ENCODE measurements around the gene GALNT12. TPM values are rescaled to one million over a fixed set of nuclear protein-coding genes. Genes with fewer than 3 reads are reported as not detected.
A peak's percentile ranks its signal among the peaks of the same experiment; 100 is the strongest.

GALNT12 gene
- total RNA-seq, 1 donor from 2014 or later, result 46.5 TPM

GRCh38 chr9:98778251-98778650 lies 29.2 kb upstream of the GALNT12 start:
- H4K20me1 ChIP-seq (ENCODE audit: low read depth), result peaks cover 4% of the 10 kb centered on the region
- H3K79me2 ChIP-seq (ENCODE audit: low read depth), result no peaks in the 10 kb centered on the region
- H3K36me3 ChIP-seq, result no peaks in the 10 kb centered on the region
- H3F3A ChIP-seq (ENCODE audit: low read depth), result peaks cover 4% of the 10 kb centered on the region
- H3K4me3 ChIP-seq, result no peak overlapping the region
- H3K9me3 Mint-ChIP-seq, result no peaks in the 10 kb centered on the region
- H2AFZ ChIP-seq (replicated peaks), result no peak overlapping the region
- H3K27ac ChIP-seq, result no peak overlapping the region
- TF ChIP-seq EZH2phosphoT487 (IDR thresholded peaks at IDR 0.05) (no peak), EZH2 (IDR thresholded peaks at IDR 0.05) (no peak), CTCF (IDR thresholded peaks at IDR 0.05) (no peak)
- H3K27ac Mint-ChIP-seq, result peak overlapping the region; percentile 25
- H3K9me3 ChIP-seq (ENCODE audit: low read depth), result no peaks in the 10 kb centered on the region
- H3K36me3 Mint-ChIP-seq, result peaks cover 18% of the 10 kb centered on the region
- no peak overlapping the region for H3K9ac ChIP-seq
- peaks cover 11% of the 10 kb centered on the region for H3K4me1 Mint-ChIP-seq
- H3K4me2 ChIP-seq, result no peak overlapping the region
- no peak for DNase-seq (ENCODE audit: low spot score)
- no peaks in the 10 kb centered on the region for H3K27me3 ChIP-seq
- no peak overlapping the region for H3K4me3 Mint-ChIP-seq
- no peaks in the 10 kb centered on the region for H3K27me3 Mint-ChIP-seq (ENCODE audit: insufficient read depth, low read depth)
- H3K4me1 ChIP-seq, result no peaks in the 10 kb centered on the region

DNA sequence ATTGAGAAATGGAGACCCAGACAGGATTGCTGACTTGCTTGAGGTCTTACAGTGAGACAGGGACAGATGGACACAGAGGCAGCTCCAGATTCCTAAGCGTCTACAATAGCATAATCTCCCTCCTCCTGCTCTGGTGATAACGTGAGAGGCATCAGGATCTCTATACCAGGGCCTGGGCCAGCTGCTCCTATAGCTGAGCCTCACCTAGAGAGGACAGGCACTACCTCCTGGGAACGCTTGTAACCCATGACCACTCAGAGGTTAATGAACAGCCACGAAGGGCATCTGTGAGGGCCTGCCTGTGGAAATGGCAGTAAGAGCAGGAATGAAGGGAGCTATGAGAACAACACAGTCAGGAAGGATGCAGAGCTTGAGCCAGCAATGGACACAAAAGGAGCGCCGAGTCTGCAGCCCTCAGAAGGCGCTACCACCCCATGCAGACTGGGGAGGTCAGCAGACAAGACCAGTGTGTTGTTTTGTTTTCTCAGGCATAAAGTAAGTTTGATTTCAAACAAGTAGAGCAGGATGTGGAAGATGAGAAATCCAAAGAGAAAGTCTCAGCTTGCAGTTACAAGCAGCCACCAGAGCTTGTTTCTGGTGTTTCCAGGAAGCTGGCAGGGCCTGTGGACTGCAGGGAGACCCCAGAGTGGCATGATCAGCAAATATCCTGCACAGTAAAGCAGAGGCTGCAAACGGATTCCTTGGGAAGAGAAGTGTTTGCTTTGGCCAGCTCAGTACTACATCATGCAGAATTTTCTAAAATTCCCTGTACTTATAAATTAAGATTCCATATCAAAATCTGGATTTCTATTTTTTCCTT lies 28.5 kb upstream of the GALNT12 start:
- H3K4me3 ChIP-seq, result no peak overlapping the region
- no peak for TF ChIP-seq EZH2 (IDR thresholded peaks at IDR 0.05)
- no peak for TF ChIP-seq CTCF (IDR thresholded peaks at IDR 0.05)
- TF ChIP-seq EZH2phosphoT487 (IDR thresholded peaks at IDR 0.05), result no peak
- Mint-ChIP-seq H3K9me3 (no peaks in the 10 kb centered on the region), H3K27me3 (ENCODE audit: insufficient read depth, low read depth) (no peaks in the 10 kb centered on the region), H3K27ac (no peak overlapping the region), H3K4me1 (peaks cover 11% of the 10 kb centered on the region), H3K36me3 (peaks cover 17% of the 10 kb centered on the region), H3K4me3 (no peak overlapping the region)
- DNase-seq (ENCODE audit: low spot score), result no peak
- H3F3A ChIP-seq (ENCODE audit: low read depth), result peaks cover 4% of the 10 kb centered on the region
- H2AFZ ChIP-seq (replicated peaks), result no peak overlapping the region
- H3K9ac ChIP-seq, result no peak overlapping the region
- H3K9me3 ChIP-seq (ENCODE audit: low read depth), result no peaks in the 10 kb centered on the region
- H3K27me3 ChIP-seq, result no peaks in the 10 kb centered on the region
- H3K36me3 ChIP-seq, result no peaks in the 10 kb centered on the region
- H3K27ac ChIP-seq, result peak overlapping the region; percentile 37
- no peaks in the 10 kb centered on the region for H3K4me1 ChIP-seq
- H3K79me2 ChIP-seq (ENCODE audit: low read depth), result no peaks in the 10 kb centered on the region
- H3K4me2 ChIP-seq, result no peak overlapping the region
- peaks cover 4% of the 10 kb centered on the region for H4K20me1 ChIP-seq (ENCODE audit: low read depth)

DNA sequence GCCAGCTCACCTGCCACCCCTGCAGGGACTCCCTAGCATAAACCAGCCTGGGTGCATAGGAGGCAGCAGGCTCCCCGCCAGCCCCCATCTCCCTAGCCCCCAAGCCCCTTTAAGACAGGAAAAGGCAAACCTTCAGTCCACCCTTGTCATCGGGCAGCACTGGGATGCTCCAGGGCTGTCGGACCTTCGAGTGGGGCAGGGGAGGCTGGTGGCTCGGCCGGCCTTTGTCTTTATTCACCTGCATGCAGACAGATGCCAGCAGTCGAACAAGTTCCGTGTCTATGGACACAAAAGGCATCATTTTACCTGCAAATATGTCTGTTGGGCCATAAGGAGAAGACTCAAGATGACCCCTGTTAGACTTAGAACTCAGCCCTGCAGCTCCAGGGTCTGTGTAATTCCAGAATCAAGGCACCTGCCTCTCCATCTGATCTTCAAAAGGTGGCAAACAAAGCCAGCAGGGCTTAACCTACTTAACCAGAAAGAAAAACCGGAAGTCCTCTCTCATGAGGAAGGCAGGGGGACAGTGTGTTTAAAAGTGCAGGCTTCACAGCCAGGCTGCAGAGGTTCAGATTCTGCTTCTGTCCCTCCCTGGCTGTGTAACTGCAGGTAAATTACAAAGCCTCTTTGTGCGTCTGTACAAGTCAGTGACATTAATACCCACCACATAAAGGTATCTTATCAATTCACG lies 27.3 kb upstream of the GALNT12 start:
- Histone ChIP-seq H3K4me1 (no peaks in the 10 kb centered on the region), H3K9ac (no peak overlapping the region), H3K36me3 (no peaks in the 10 kb centered on the region), H3K79me2 (ENCODE audit: low read depth) (no peaks in the 10 kb centered on the region), H4K20me1 (ENCODE audit: low read depth) (peaks cover 2% of the 10 kb centered on the region), H3K9me3 (ENCODE audit: low read depth) (no peaks in the 10 kb centered on the region), H3K27me3 (no peaks in the 10 kb centered on the region), H3K4me2 (no peak overlapping the region), H3K27ac (no peak overlapping the region), H3K4me3 (no peak overlapping the region), H3F3A (ENCODE audit: low read depth) (peaks cover 4% of the 10 kb centered on the region), H2AFZ (replicated peaks) (no peak overlapping the region)
- Mint-ChIP-seq H3K4me1 (peaks cover 11% of the 10 kb centered on the region), H3K9me3 (no peaks in the 10 kb centered on the region), H3K27me3 (ENCODE audit: insufficient read depth, low read depth) (no peaks in the 10 kb centered on the region), H3K4me3 (no peak overlapping the region), H3K36me3 (peaks cover 17% of the 10 kb centered on the region), H3K27ac (no peak overlapping the region)
- TF ChIP-seq EZH2 (IDR thresholded peaks at IDR 0.05) (no peak), EZH2phosphoT487 (IDR thresholded peaks at IDR 0.05) (no peak), CTCF (IDR thresholded peaks at IDR 0.05) (no peak)
- no peak for DNase-seq (ENCODE audit: low spot score)

Data from neural progenitor cell (in vitro differentiated cells).